Cardiac fibroblast (primary cell): Measurements from ENCODE around the gene CFAP100.

Experiments used
- DNase-seq, 2 donors: peaks; one replicate each; pipeline versions ENCODE4 v3.0.0 to v3.0.0-alpha.2; 2010; ENCODE audit warnings: low read depth in 2 of 2
- H3K4me3 ChIP-seq, 2 donors: replicated peaks in 1 of 2; 1 replicate in 1 of 2; 2 replicates in 1 of 2; pipeline ENCODE4 v1.5.1; 2011; ENCODE audit warnings: low read depth in 2 of 2, low read length in 2 of 2, mild to moderate bottlenecking in 2 of 2, moderate library complexity in 1 of 2
- TF ChIP-seq, protein P1 (sequence below): IDR thresholded peaks from one replicate; pipeline ENCODE4 v1.5.1; 2011; ENCODE audit warnings: low read depth, mild to moderate bottlenecking, low read length, inconsistent platforms

The CFAP100 gene

DNA sequence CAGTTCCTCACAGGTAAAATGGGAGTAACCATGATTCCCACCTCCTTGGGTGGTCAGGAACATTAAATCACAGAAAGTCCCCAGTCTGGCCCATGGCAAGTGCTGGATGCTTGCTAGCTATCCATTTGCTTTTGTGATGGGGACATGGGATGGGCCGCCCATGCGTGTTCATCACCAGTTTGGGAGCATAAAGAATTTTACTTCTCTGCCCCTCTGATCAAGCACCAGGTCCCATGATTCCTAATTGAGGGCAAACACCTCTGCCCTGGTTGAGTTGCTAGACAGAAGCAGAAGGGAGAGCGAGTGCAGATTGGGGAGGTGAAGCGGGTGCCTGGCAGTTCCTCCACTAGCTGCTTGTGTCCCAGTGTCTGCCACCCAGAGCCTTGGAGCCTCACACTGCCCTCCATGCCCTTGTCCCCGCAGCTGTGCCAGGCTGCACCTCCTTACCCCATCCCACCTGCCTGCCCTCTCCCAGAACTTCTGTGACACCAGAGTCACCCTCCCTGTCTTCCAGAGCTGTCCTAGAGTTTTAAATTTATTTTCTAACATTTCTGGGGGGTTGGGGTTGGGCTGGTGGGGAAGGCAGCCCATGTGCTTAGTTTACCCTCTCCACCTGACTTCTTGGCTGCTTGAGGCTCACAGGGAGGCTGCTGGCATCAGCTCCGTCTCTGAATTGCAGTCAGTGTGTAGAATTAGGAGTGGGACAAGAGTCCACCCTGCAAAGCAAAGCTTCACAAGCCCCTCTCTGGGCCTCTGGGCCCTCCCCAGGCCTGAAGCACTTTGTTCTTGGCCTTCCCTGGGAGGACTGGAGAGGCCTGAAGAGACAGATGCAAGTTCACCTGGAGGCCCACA lies 18.4 kb downstream of the CFAP100 start:
- DNase-seq = no peak
- TF ChIP-seq, protein P1, sequence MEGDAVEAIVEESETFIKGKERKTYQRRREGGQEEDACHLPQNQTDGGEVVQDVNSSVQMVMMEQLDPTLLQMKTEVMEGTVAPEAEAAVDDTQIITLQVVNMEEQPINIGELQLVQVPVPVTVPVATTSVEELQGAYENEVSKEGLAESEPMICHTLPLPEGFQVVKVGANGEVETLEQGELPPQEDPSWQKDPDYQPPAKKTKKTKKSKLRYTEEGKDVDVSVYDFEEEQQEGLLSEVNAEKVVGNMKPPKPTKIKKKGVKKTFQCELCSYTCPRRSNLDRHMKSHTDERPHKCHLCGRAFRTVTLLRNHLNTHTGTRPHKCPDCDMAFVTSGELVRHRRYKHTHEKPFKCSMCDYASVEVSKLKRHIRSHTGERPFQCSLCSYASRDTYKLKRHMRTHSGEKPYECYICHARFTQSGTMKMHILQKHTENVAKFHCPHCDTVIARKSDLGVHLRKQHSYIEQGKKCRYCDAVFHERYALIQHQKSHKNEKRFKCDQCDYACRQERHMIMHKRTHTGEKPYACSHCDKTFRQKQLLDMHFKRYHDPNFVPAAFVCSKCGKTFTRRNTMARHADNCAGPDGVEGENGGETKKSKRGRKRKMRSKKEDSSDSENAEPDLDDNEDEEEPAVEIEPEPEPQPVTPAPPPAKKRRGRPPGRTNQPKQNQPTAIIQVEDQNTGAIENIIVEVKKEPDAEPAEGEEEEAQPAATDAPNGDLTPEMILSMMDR = no peak
- no peak overlapping the region for H3K4me3 ChIP-seq

DNA sequence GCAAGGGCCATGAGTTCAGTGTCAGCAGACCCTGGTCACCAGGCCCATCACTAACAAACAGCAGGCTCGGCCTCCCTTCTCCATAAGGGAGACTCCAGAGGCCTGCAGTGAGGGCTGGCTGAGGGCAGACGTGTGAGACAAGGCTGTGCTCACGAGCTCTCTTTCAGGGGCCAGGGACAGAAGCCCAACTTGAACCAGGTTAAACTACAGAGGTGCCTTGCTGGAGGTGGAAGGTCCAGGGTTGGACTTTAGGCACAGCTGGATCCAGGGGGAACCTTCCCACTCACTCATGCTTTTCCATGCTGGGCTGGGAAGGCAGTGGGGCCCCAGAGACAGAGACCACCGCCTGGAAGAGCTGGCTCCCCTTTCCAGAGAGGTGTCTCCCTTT lies 19.0 kb downstream of the CFAP100 start:
- no peak for DNase-seq
- no peak overlapping the region for H3K4me3 ChIP-seq
- TF ChIP-seq, protein P1 = no peak

DNA sequence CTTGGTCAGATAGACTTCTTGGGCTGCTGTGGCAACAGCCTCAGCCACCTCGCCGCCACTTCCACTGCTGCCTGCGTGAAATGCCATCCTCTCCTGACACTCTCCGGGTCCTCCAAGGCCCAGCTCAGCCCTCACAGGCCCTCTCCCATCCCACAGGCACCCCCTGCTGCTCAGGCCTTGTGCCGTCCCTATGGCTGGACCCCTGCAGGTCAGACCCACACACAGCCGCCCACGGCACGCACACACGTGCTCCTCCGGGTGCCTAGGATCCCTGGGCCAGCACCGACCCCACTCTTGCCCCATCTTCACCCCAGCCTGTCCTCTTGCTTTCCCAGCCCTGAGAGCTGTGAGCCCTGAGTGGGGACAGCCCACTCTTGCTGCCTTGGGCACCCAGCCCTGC lies 19.7 kb downstream of the CFAP100 start:
- H3K4me3 ChIP-seq = no peak overlapping the region
- DNase-seq = no peak
- TF ChIP-seq, protein P1 = no peak

DNA sequence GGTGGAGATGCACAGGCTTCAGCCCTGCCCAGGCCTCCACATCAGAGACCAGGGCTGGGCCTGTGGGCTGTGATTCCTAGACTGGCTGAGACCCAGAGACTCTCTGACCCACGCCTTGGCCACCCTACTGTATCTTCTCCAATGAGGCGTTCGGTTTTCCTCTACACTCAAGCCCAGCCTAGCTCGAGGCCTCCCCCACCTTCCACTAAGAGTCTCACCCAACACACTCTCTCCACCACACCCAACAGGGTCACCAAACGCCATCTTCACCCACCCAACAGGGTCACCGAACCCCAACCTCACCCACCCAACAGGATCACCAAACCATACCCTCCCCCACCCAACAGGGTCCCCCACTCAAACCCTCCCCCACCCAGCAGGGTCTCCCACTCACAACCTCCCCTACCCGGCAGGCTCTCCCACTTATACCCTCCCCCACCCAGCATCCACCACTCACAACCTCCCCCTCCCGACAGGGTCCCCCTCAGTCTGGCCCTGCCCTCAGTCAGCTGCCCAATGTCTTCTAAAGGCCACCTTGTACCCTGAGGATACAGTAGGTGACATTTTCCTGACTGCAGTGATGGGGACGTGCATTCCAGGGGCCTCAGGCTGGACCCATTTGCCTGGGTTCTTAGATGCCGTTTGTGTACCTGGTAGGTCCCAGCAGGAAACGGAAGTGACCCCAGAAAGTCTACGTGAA lies 20.4 kb downstream of the CFAP100 start:
- DNase-seq = no peak
- H3K4me3 ChIP-seq = no peak overlapping the region
- TF ChIP-seq, protein P1 = no peak

DNA sequence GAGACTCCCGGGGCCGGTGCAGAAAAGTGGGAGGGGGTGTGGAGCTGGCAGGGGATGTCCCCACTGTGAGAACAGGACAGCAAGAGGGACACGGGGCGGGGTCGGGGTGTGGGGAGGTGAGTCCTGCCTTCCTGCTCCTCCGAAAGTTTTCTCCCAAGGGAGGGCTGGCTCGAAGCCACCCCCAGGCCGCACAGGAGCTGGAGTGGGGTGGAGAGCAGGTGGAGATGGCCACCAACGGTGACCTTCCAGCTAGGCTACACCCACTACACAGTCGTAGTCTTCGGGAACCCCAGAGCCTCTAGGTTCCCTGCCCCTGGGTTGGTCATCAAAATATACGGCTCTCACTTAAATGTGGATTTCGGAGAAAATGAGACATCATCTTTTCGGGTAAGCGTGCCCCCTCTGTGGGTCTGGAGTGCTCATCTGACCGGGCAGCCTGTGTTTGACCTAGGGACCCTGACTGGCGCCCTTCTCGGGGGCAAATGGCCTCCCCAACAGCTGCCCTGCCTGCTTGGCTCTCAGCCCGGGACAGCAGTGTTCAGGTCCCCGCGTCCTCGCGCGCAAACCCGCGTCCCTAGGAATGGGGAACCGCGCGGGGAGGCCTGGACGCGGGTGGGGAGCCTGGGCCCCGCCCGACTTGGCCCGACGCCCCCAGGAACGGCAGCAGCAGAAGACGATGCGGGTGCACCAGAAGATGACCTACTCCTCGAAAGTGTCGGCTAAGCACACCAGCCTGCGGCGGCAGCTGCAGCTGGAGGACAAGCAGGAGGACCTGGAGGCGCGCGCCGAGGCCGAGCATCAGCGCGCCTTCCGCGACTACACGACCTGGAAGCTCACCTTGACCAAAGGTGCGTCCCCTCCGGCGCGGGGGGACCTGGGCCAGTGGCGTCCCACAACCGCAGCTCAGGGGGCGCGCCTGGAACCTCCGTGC lies 21.2 kb downstream of the CFAP100 start:
- no peak overlapping the region for H3K4me3 ChIP-seq
- DNase-seq = no peak
- TF ChIP-seq, protein P1 = no peak

DNA sequence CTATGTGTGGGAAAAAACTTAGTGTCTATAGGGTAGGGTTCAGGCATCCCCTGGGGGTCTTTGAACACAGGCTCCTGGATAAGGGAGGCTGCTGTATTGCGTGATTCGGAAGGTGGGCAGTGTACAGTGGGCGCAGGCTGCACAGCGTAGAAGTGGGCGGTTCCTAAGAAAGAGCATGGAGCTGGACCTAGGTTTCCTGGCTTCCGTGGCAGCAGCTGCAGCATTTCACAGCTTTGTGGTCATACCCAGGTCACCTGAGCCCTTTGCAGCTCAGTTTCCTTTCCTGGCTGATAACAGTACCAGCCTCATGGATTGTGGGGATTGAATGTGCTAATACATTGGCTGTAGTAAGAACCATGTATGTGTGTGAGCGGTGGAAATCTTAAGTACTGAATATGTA lies 22.2 kb downstream of the CFAP100 start:
- TF ChIP-seq, protein P1 = no peak
- DNase-seq = no peak
- H3K4me3 ChIP-seq = no peak overlapping the region
